Measurements from ENCODE around the gene UGP2.

UGP2 gene

DNA sequence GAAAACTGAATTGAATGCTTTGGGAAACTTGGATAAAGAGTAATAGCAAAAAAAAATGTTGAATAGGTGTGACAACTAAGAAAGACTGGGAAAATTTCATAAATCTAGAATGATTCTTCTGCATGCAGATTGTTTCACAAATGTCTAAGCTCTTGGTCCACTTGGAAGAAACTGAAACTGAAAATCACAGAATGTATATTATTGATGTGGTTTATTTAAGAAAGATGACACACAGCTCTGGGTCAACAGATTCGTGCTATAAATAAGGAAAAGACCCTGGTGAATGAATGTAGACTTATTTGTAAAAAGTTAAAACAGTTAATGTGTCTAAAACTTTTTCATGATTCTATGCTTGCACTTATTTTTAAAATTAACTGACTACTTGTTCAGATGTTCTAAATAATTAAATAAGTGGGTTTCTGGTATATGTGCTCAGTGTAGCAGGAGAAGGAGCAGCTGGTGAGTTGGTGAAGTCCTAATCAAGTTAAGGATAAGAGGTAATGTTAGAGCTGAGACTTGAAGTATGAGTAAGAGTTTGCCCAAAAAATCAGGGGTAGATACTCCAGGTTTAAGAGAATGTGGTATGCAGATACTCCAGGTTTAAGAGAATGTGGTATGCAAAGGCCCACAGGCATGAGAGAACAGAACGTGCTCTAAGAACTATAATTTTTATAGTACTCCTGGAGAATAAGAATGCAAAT lies 24.5 kb downstream of the UGP2 start:
- DNase-seq = no peak

DNA sequence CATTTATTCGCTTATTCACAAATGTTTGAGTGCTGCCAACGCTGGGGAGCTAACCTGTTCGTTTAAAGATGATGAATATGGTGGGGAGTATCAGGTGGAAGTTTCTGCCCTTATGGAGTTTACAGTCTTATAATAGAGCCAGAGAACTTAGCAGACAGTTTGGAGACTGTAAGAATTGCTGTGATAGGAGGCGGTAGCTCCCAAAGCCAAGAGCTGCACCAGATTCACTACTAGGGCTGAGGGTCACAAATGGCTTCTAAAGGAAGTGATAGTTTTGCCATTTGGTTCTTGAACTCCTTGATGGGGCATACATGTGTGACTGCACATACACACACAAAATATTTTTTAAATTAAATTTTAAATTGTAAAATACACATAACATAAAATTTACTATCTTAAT lies 29.0 kb downstream of the UGP2 start:
- DNase-seq = no peak

DNA sequence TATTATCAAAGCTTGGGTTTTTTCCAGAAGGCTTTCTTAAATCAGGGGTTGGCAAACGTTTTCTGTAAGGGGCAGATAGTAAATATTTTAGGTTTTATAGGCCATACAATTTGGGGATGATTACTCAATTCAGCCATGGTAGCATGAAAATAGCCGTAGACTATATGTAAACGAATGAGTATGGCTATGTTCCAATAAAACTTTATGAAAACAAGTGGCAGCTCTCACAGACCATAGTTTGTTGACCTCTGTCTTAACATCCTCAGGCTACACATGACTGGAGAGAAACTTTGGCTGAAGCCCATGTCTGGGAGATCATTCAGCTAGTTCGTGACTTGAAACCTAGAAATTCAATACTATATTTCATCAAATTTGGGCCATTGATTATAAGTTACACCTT lies 30.2 kb downstream of the UGP2 start:
- no peak for DNase-seq

DNA sequence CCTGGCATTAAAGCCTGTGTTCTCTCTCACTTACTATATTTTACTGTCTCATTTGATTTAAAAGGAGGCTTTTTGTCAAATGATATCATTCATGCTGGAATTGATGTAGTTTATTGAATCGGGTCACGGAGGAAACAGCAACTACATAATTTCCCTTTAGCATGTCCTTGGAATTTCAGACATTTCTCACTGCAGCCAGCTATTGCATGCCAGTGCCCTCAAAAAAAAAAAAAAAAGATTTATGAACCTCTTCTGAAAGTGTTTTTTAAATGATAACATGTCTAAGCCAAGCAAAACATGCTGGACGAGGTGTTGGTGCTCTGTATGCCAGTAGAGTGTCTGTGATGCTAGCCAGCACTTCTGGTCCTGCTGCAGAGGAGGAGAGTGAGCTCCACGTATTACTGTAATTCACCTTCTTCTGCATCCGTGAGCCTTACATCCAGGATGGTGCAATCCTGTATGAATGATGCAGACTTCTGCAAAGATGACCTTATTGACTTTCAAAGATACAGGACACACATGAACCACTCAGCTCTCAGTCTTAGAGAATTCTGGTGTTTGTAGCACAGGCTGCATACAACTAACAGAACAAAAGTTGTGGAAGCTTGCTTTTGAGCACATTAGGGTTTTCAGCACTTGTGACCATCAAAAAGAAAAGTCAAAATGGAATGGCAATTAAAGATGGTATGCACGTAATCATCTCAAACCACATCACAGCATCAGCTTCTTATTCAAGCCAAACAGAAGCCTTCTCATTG lies 31.1 kb downstream of the UGP2 start:
- DNase-seq = no peak

DNA sequence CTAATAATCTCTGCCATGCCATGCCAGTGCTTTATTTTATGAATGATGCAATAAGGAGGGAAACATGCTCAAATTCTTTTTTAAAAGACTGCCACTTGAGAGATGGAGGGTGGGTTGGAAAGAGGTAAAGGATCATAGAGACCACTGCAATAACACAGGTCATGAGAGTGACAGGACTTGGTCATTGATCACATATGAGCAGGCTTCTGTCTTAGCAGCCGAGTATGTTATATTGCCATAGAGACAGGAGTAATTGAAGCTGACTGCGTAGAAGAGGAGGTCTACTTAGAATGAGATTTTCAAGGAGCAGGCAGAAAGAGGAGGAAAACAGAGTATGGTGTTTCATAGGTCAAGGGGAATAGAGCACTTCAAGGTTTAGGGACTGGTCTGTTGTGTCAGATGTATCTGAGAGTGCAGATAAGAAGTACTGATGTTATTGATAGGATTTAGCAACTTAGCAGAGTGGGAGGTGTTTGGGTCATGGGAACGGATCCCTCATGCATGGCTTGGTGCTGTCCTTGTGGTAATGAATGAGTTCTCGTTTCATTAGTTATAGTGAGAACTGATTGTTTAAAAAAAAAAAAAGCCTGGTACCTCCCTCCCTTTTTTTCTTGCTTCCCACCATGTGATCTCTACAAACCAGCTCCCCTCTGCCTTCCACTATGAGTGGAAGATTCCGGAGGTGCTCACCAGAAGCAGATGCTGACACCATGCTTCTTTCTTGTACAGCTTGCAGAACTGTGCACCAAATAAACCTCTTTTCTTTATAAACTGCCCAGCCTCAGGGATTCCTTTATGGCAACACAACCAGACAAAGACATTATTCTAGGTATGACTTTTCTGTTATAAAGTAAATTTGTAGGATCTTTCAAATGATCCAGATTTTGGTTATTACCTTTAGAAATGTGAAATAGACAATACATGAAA lies 32.8 kb downstream of the UGP2 start:
- DNase-seq = no peak

DNA sequence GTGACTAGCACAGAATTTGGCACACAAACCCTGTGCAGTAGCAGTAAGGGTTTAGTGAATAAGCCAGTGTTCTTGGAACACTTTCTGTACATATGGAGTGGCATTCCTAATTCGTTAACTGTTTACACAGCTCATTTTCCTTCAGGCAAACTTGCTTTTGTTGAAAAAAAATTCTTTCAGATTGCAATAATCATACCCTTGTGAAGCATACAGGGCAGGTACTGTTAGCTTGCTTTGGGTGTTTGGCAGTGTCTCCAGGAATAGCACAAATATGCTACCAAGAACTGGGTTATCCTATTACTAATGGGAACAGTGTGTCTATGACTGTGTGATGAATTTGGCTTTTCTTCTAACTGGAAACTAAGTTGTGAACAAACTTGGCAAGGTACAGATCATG lies 33.4 kb downstream of the UGP2 start:
- no peak for DNase-seq

DNA sequence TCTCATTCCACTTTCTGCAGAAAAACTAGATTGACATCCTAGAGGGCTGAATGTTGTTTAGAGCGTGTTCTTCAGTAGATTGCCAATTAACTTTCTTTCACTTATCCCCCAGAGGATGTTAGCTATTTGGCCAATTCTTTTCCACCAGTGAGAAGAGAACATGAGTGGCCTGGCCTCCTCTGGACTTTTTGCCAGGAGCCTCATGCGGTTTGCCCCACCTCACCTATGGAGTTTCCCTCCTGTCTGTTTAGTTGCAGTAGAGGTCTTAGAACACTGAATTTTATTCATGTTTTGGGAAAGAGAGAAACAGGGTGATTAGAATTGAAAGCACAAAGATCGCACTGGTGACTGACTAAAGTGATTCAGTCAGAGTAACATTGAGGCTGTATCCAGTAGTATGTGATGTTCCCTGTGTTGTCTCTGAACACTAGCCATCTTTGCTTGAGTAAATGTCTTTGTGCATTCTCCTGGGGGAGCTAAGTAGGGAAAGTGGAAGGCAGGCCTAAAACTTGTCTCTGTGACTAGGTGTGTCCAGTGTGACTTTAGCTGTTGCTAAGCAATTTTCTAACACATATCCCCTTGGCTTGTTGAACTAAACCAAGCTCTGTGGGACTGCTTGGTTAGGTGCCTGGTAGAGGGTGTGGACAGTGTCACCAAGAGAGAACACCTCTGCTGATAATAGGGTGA lies 34.0 kb downstream of the UGP2 start:
- DNase-seq = no peak

DNA sequence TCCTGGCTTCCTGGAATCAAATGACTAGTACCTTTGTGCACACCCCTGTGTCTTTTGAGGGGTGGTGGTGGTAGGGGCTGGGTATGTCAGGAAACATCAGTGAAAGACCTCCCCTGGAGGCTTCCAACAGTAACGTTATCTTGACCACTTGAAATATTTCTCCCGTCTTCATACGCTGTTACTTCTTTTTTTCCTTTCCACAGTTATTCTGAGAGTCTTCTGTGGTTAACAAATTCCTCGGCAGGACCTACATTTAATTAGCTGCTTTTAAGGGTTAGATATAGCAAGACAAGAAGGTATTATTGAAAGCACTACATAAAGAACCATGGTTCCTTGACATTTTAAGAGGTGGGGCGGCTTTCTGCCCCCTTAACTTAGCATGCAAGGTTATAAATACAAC lies 34.6 kb downstream of the UGP2 start:
- no peak for DNase-seq

DNA sequence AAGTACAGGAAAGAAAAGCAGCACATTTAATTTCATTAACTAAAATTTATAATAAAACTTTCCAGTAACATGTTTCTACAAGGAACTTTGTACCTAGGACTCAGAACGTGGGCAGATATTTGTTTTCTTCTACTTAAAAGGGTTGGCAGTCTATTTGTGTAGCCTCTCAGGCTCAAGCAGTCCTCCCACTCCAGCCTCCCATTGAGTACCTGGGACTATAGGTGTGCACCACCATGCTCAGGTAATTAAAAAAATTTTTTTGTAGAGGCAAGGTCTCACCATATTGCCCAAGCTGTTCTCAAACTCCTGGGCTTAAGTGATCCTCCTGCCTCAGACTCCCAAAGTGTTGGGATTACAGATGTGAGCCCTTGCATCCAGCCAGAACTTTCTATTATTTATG lies 36.8 kb downstream of the UGP2 start:
- no peak for DNase-seq

DNA sequence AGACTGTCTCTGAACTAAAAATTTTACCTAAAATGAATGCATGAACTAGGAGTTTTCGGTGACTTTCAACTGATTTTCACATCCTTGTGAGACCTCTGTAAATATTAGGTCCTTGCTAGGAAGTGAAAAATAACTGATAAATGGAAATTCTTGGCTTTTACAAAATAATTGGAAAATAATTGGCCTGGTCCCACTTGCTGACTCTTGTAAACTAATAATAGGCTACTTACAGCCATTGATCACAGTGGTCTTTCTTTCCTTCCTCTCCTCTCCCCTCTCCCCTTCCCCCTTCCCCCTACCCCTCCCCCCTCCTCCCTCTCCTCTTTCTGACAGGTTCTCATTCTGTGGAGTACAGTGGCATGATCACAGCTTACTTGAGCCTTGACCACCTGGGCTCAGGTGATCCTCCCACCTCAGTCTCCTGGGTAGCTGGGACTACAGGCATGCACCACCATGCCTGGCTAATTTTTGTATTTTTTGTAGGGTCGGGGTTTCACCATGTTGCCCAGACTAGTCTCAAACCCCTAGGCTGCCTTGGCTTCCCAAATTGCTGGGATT lies 38.3 kb downstream of the UGP2 start:
- DNase-seq = no peak

DNA sequence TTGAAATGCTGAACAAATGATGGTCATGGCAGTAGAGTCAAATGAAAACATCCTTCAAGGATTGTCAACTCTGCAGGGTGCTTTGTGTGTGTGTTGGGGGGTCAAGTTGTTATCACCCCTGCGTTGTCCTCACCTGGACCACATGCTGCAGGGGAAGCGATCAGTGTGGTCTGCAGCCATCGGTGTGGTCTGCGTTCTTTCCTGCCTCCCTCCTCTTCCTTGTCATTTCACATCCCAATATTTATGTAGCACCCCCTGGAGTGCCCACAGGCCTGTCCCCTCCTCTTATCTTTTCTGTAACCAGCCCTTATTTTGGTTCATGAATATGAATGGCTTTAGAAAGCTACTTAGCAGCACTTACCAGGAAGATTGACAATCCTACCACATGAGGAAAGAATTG lies 38.9 kb downstream of the UGP2 start:
- no peak for DNase-seq

DNA sequence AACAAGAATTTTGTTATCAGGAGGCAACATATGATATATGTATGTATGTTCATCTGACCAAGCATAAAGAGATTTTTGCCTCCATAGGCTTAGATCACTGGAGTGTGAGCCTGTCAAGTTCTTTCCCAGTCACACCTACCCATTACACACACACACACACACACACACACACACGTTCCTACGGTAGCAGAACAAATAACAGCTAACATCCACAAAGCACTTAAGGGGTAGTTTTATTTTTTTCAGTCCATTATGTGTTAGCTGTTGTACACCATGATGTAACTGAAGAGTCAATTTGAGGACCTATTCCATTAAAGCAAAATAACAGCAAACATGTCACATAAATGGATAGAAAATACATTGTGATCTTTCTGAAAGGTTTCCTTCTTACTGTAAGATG lies 39.5 kb downstream of the UGP2 start:
- DNase-seq = no peak

DNA sequence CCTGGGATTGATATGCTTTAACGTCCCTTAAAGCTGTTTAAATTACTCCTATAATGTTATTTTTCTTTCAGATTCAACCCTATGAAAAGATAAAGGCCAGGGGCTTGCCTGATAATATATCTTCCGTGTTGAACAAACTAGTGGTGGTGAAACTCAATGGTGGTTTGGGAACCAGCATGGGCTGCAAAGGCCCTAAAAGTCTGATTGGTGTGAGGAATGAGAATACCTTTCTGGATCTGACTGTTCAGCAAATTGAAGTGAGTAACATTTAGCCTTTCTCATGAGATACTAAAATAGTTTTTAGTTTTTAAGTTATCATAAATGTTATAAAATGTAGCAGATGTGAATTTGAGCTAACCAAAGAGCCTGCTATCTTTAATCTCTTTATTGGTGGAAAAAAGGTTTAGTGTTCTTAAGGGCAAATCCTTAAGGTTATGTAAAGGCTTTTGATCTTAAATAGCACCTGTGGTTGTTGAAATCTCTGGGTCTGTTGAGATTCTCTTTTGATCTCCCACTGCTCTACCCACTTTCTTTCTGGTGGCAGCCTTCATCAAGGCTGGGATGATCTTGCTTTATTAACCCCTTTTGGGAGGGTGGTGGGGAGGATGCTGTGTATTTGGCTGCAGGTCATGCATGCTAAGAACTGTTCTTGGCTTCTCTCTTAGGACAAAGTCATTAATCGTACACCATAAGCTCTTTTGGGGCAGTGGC lies 40.9 kb downstream of the UGP2 start:
- no peak for DNase-seq

DNA sequence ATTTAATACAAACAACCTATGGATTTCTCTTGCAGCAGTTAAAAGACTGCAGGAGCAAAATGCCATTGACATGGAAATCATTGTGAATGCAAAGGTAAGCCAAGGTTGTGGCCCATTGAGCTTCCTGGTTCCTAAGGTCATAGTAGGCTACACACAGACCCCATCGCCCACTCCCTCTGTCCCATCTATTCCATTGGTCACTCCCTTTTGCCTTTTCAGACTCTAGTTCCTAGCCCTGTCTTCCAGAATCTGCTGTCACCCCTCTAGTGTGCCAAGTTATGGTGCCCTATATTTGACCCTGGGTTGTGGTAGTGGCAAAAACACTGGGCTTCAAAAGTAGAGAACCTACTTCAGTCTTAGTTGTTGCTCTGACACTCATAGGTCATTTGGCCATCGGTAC lies 44.7 kb downstream of the UGP2 start:
- no peak for DNase-seq

DNA sequence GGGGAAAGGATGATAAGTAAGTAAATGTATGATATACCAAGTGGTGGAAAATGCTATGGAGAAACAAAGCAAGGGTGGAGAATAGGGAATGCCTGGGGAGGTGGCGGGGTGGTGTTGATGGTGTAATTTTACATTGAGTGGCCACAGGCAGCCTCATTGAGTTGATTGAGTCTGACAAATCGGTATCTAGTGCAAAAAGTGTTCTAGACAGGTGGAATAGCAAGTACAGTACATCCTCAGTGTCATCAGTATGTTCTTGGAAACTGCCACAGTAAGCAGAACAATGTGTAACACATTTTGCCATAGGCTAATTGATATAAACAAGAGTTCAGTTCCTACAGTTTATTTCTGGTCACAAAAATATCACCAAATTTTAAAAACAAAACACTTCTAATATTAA lies 46.4 kb downstream of the UGP2 start:
- DNase-seq = no peak

DNA sequence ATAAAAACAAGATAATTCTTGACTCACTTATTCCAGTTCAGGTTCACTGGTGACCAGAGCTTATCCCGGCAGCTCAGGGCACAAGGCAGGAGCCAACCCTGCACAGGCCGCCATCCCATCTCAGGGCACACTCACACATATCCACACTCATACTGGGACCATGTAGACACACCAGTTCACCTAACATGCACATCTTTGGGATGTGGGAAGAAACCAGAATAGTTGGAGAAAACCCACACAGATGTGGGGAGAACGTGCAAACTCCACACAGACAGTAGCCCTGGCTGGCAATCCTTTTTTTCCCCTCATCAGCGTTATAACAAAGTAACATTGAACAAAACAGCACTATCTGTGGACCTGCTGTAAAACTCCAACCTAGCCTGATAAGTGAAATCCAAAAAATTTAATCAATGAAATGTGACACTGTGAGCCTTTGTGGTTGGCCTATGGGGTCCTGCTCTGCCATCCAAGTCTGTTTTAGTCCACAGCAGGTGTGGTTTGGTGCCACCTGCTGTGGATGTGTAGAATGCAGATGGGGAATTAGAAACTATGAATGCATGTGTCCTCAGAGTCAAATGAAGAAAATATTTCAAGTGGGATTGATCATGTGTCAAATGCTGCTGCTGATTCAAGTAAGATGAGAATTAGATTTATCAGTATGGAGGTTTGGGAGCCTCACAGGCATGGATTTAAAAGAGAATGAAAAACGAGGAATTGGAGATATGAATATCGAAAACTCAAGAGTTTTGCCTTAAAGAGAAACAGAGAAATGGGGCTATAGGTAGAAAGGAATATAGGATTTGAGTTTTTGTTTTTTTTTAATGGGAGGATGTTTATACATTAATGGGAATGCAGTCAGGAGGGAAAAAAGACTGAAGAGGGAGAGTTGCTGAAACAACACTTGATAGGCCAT lies 47.0 kb downstream of the UGP2 start:
- DNase-seq = no peak

DNA sequence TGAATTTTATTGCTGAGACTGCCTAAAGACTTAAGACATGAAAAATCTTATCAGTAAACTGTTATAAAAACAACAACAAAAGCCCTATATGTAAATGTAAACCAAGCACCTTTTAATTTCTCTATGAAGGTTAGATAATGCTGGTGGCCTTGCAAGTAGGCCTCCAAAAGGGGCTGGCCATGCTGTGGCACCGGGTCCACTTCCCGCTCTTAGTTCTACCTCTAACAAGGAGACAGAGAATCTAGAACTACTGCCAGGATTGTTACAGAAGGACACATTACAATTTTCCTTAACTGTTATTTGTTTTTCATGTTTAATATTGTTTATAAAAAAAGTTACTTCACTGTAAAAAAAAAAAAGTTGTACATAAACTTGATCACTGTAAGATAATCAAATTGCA lies 49.0 kb downstream of the UGP2 start:
- no peak for DNase-seq

DNA sequence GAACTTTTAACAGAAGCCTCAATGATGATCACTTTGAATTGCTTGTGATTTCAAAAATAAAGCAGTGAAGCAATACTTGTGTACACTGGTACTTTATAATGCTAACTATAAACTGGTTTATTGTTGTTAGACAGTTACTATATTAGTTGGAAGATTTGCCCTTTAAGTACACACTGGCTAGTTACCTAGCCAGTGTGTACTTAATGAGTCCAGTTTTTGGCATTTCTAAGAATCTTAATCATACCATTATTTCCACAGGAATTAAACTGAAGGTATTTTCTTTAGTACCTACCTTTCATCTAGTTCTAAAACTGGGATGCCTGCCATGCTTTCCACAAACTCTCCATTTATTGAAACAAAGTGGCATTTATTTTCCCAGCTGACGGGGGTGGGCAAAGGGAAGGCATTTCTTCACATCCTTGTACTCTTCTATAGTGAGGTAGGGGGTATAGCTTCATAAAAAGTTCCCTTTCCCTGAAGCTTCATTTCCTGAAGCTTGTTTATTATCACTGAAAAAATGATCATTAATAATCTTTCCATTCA lies 49.9 kb downstream of the UGP2 start:
- DNase-seq = no peak

DNA sequence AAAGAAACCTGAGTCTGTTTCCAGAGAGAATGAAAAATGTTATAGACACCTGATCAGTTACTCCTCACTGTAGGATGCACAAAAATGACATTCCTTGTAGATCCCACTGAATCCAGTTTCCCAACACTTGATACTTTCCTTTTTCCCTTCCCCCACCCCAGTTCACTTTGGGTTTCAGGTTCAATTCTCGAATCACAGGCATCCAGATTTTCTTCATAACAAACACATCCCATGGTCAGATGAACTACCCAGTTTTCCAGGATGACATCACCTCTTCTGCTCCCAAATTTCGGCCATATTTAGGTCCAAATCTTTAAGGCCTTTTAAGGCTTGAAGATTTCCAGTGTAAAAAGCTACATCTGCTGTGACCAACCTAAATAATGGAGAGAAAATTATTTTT lies 51.5 kb downstream of the UGP2 start:
- no peak for DNase-seq

DNA sequence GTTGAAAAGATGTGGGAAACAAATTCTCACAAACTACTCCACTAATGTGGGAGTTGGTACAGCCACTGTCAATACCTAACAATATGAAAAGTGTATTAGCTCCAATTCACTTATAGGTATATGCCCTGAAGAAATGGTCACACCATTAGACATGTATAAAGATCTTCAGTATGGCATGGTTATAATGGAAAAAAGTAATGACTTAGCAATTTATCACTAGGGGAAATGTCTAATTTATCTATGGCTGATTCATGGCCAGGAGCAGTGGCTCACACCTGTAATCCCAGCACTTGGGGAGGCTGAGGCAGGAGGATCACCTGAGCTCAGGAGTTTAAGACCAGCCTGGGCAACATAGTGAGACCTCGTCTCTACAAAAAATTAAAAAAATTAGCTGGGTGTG lies 52.5 kb downstream of the UGP2 start:
- DNase-seq = no peak

DNA sequence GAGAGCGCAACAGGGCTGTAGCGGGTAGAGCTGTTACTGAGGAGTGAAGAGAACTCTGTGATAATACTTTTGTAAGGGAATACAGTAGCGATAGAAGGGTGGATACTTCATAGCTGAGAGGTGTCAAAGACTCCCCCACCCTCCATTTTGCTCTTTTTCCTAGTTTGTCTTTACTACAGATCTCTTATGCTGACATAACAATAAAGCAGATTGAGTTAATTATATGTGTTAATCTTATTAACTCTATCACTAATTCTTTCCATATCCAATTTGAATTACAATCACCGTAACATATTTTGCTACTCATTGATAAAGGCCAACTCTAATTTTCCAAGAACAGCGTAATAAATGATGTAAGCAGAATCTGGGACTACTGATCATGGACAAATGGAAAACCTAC lies 57.1 kb downstream of the UGP2 start:
- DNase-seq = no peak
